Suprapubic skin (tissue), 4 donors: ENCODE measurements around the gene BRCA2. TPM values are rescaled to one million over a fixed set of nuclear protein-coding genes. Genes with fewer than 3 reads are reported as not detected.

Experiments used
- DNase-seq, 2 donors: peaks; one replicate each; pipeline ENCODE4 v3.0.0-alpha.2; 2019; ENCODE audit warnings: low spot score in 2 of 2
- H3K27ac ChIP-seq: fragments of 200-600 bp; sonication (generic); one replicate; pipeline ENCODE4 v1.5.1; 2019
- H3K27me3 ChIP-seq: fragments of 200-600 bp; sonication (generic); one replicate; pipeline ENCODE4 v1.5.1; 2019
- H3K36me3 ChIP-seq: fragments of 200-600 bp; sonication (generic); one replicate; pipeline ENCODE4 v1.5.1; 2019
- H3K4me1 ChIP-seq: fragments of 200-600 bp; sonication (generic); one replicate; pipeline ENCODE4 v1.5.1; 2019
- H3K4me3 ChIP-seq: fragments of 200-600 bp; sonication (generic); one replicate; pipeline ENCODE4 v1.5.1; 2019; ENCODE audit warnings: mild to moderate bottlenecking
- H3K9me3 ChIP-seq: fragments of 200-600 bp; sonication (generic); one replicate; pipeline ENCODE4 v1.5.1; 2019
- EP300 ChIP-seq: sonication (generic); formaldehyde crosslinking; IDR thresholded peaks from one replicate; pipeline ENCODE4 v1.6.1; 2017; ENCODE audit warnings: antibody characterized with exemption
- POLR2A ChIP-seq, 2 donors: fragments of 450-650 bp; IDR thresholded peaks; one replicate each; pipeline ENCODE4 v1.6.1; 2017; ENCODE audit warnings: antibody characterized with exemption in 2 of 2, mild to moderate bottlenecking in 2 of 2, moderate library complexity in 2 of 2
- POLR2AphosphoS5 ChIP-seq, 3 donors: sonication (generic); formaldehyde crosslinking; IDR thresholded peaks; one replicate each; pipeline ENCODE4 v1.6.1; 2017; ENCODE audit warnings: antibody characterized with exemption in 3 of 3
- WGBS: methylation state at CpG from one replicate; pipeline ENCODE4 v1.1.5; 2018; 5-methylcytosine and 5-hydroxymethylcytosine counted together
- total RNA-seq, 4 donors: library from RNA; depleted of rRNA; stranded (reverse); fragments of >200 nt; gene quantifications; one replicate each; pipeline ENCODE4 v1.1.0, GENCODE V29; 2016
- TF ChIP-seq, protein P1 (sequence below), 2 donors: fragments of 200-600 bp in 1 of 2; fragments of 450-650 bp in 1 of 2; sonication (generic) in 1 of 2; IDR thresholded peaks; one replicate each; pipeline ENCODE4 v1.5.1; 2016 to 2019; ENCODE audit warnings: antibody characterized with exemption in 2 of 2, mild to moderate bottlenecking in 1 of 2, moderate library complexity in 1 of 2

Gene BRCA2
- total RNA-seq, 4 donors from 2014 or later: 1.5 to 5.6 (median 2.0) TPM

DNA sequence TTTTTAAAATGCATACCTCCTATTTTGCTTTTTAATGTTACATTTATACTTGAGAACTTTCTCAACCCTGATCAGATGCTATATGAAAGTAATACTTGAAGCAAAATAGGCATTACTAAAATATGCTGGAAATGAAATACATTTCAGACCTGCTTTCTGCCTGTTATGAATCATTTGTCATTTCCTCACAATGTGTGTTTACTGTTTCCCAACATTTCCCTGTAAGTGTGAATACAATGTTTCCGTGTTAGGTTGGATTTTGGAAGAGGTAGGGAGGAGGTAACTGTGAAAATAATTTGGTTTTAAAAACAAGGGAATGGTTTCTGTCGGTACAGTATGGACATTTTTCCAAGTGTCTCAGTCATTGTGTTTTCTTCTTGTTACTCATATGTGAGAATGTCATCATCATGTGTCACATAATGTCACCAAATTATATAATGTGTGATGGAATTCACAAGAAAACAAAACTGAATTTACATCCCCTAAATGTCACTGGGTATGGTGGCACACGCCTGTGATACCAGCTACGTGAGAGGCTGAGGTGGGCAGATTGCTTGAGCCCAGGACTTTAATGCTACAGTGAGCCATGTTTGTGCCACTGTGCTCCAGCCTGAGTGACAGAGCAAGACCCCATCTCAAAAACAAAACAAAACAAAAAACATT is 43.2 kb upstream of the BRCA2 start:
- H3K36me3 ChIP-seq: peaks cover 32% of the 10 kb centered on the region
- no peak for DNase-seq
- no peaks in the 10 kb centered on the region for H3K4me1 ChIP-seq
- H3K27me3 ChIP-seq: no peaks in the 10 kb centered on the region
- 86% methylated on average over 4 of the region's 4 CpGs for WGBS
- H3K4me3 ChIP-seq: no peak overlapping the region
- TF ChIP-seq POLR2A (IDR thresholded peaks at IDR 0.05): no peak
- TF ChIP-seq, protein P1, sequence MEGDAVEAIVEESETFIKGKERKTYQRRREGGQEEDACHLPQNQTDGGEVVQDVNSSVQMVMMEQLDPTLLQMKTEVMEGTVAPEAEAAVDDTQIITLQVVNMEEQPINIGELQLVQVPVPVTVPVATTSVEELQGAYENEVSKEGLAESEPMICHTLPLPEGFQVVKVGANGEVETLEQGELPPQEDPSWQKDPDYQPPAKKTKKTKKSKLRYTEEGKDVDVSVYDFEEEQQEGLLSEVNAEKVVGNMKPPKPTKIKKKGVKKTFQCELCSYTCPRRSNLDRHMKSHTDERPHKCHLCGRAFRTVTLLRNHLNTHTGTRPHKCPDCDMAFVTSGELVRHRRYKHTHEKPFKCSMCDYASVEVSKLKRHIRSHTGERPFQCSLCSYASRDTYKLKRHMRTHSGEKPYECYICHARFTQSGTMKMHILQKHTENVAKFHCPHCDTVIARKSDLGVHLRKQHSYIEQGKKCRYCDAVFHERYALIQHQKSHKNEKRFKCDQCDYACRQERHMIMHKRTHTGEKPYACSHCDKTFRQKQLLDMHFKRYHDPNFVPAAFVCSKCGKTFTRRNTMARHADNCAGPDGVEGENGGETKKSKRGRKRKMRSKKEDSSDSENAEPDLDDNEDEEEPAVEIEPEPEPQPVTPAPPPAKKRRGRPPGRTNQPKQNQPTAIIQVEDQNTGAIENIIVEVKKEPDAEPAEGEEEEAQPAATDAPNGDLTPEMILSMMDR (IDR thresholded peaks at IDR 0.05): no peak
- no peak for TF ChIP-seq POLR2AphosphoS5 (IDR thresholded peaks at IDR 0.05)
- TF ChIP-seq EP300: no peak
- H3K9me3 ChIP-seq: no peaks in the 10 kb centered on the region
- no peak overlapping the region for H3K27ac ChIP-seq

DNA sequence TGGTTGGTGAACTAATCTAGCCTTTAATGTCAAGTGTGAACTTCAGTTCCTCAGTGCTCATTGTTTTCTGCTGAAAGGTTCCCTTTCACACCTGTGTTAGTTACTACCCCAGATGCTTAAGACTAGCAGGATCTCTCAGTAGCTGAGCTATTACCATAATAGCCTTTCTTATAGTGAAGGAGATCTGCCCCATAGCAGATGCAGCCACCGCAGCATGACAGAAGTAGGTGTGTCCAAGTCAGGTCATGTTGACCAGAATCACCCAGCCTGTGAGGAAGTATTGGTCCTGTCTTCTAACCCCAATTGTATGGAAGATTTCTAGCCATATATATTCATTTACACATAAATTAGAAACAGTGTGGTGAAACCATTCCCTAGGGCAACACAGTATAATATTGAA is 37.5 kb upstream of the BRCA2 start:
- Histone ChIP-seq H3K27ac (no peak overlapping the region), H3K4me3 (no peak overlapping the region), H3K4me1 (no peaks in the 10 kb centered on the region), H3K27me3 (no peaks in the 10 kb centered on the region), H3K36me3 (peaks cover 37% of the 10 kb centered on the region), H3K9me3 (no peaks in the 10 kb centered on the region)
- 93% methylated on average over 1 of the region's 1 CpG for WGBS
- no peak for DNase-seq
- TF ChIP-seq POLR2AphosphoS5 (IDR thresholded peaks at IDR 0.05) (no peak), POLR2A (IDR thresholded peaks at IDR 0.05) (no peak), EP300 (no peak)
- TF ChIP-seq, protein P1 (IDR thresholded peaks at IDR 0.05): no peak

DNA sequence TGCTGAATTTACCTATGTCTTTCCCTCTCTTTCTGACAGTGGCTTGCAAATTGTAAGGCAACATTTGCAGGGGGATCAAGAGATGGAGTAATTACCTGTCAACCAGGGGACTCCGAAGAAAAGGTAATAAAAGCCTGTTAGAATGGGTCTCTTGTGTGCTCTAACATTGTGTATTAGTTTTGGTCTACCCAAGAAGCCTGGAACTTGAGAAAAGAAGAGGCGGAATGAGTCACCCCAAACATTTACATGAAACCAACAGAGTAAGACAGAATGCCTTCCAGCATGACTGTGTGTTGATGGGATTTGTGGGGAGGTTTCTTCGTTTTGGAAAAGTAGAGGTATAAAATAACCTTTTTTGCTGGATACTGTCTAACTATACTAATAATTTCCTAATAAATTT is 36.9 kb upstream of the BRCA2 start:
- no peak for TF ChIP-seq POLR2AphosphoS5 (IDR thresholded peaks at IDR 0.05)
- no peak for TF ChIP-seq EP300
- no peak for TF ChIP-seq POLR2A (IDR thresholded peaks at IDR 0.05)
- TF ChIP-seq, protein P1 (IDR thresholded peaks at IDR 0.05): no peak
- Histone ChIP-seq H3K4me3 (no peak overlapping the region), H3K4me1 (no peaks in the 10 kb centered on the region), H3K9me3 (no peaks in the 10 kb centered on the region), H3K27ac (no peak overlapping the region), H3K27me3 (no peaks in the 10 kb centered on the region), H3K36me3 (peaks cover 37% of the 10 kb centered on the region)
- no peak for DNase-seq
- WGBS: 81% methylated on average over 3 of the region's 3 CpGs

DNA sequence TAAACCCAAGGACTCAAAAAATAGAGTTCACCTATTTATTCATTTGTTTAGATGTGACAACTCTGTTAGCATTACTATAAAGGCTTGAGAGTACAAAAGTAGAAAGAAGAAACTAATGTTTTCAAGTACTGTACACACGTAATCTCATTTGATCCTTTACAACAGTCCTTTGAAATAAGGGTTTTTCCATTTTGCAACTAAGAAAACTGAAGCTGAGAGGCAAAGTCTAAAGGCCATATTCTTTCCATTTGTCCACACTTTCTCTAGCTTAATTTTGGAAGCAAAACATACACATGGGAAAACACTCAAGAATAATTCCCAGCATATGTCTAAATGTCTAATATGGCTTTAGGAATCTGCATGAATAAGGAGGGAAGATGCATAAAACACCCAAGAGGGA is 34.2 kb upstream of the BRCA2 start:
- H3K27ac ChIP-seq: no peak overlapping the region
- H3K27me3 ChIP-seq: no peaks in the 10 kb centered on the region
- no peak overlapping the region for H3K4me3 ChIP-seq
- H3K36me3 ChIP-seq: peaks cover 27% of the 10 kb centered on the region
- H3K4me1 ChIP-seq: peaks cover 8% of the 10 kb centered on the region
- no peaks in the 10 kb centered on the region for H3K9me3 ChIP-seq
- WGBS: 91% methylated on average over 1 of the region's 1 CpG
- no peak for DNase-seq
- TF ChIP-seq EP300: no peak
- TF ChIP-seq, protein P1 (IDR thresholded peaks at IDR 0.05): no peak

DNA sequence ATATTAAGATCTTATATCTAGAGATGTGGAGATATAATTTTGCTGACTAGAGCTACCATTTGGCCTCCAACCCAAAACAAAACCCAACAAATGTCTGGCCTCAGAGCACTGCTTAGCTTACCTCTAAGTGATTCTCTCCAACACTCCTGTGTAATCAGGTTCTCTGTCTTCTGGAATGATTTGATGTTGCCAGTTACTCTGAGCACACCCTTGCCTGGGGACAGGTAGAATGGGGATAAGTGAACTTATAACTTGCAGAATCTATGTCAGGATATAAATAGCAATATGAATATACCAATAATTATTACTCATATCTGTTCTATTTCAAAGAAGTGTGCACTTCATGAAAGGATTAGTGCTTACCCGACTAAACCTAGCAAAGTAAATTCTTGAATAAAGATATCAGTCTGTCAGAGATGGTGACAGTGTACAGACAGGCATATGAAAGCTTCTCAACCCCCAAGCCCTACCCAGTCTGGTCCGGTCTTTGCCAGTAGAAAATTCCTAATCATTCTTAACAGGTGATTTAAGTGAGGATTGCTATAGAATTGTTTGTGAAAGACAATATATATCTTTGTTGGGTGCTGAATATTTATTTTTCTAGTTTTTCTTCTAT is 33.1 kb upstream of the BRCA2 start:
- Histone ChIP-seq H3K27ac (no peak overlapping the region), H3K27me3 (no peaks in the 10 kb centered on the region), H3K9me3 (no peaks in the 10 kb centered on the region), H3K4me1 (peaks cover 8% of the 10 kb centered on the region), H3K36me3 (peaks cover 27% of the 10 kb centered on the region), H3K4me3 (no peak overlapping the region)
- no peak for DNase-seq
- 45% methylated on average over 2 of the region's 2 CpGs for WGBS
- TF ChIP-seq, protein P1 (IDR thresholded peaks at IDR 0.05): no peak
- TF ChIP-seq POLR2AphosphoS5 (IDR thresholded peaks at IDR 0.05): no peak
- TF ChIP-seq EP300: no peak
- no peak for TF ChIP-seq POLR2A (IDR thresholded peaks at IDR 0.05)
